ENCODE measurements around the gene FABP3.

DNA sequence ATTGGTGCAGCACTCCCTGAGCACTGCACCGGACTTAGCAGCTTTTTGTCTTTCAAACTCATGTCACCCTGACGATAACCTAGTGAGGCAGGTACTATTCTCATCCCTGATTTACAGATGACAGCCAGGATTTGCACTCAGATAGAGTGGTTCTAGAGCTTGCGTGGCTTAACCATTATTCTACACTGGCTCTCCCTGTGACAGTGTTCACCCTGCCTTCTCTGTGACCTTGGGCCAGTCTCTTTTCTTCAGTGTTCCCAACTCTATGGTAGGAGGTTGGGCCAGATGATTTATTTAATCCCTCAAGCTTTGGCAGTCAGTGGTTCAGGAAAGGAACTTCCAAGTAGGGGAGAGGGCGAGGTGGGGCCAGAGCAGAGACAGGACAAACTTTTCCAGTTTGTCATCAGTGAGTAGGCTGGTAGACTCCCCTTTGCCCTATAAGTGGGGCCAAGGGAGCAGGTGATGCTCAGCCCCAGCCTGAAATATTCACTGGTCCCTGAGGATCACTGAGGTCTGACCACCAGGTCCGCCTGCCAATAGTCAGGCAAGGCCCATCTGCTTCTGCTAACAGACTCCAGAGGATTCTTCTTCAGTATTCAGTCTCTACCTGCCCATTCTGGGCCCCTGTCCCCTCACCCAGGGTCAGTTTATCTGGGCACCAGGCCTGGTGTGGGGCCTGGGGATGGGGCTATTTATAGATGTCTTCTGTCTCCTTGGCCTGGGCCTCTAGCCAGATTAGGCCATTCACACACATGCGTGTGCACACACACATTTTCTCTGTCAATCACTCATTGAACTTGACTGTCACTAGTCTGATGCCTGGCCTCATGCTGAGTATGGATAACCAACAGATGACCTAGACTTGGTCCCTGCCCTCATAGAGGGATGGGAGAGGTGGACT, 8.8 kb upstream of the FABP3 start:
- TF ChIP-seq POLR2AphosphoS5 (IDR thresholded peaks at IDR 0.05; ENCODE audit: insufficient read depth in 1 of 2, low read depth in 1 of 2): no peak
- TF ChIP-seq, protein P1, sequence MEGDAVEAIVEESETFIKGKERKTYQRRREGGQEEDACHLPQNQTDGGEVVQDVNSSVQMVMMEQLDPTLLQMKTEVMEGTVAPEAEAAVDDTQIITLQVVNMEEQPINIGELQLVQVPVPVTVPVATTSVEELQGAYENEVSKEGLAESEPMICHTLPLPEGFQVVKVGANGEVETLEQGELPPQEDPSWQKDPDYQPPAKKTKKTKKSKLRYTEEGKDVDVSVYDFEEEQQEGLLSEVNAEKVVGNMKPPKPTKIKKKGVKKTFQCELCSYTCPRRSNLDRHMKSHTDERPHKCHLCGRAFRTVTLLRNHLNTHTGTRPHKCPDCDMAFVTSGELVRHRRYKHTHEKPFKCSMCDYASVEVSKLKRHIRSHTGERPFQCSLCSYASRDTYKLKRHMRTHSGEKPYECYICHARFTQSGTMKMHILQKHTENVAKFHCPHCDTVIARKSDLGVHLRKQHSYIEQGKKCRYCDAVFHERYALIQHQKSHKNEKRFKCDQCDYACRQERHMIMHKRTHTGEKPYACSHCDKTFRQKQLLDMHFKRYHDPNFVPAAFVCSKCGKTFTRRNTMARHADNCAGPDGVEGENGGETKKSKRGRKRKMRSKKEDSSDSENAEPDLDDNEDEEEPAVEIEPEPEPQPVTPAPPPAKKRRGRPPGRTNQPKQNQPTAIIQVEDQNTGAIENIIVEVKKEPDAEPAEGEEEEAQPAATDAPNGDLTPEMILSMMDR (IDR thresholded peaks at IDR 0.05): no peak
- no peak for TF ChIP-seq POLR2A (IDR thresholded peaks at IDR 0.05)
